Fibroblast of peridontal ligament (primary cell): Measurements from ENCODE around the gene DNAJB9.
"Not testable (repeated sequence)": the region's sequence is repeated elsewhere in the genome, so short reads cannot be mapped to it uniquely, and the experiment has no call there.

ENCODE experiments used
- DNase-seq: peaks from one replicate; pipeline ENCODE4 v3.0.0-alpha.2; 2010; ENCODE audit errors: extremely low read depth

DNAJB9 gene

GRCh38 chr7:108569381-108570145 lies at the start of gene DNAJB9, which contains the start of gene THAP5:
Gene DNAJB9, plus strand, starts transcription at chr7:108569874. Its CDS starts 1,853 bp downstream, at chr7:108571727.
Gene THAP5, minus strand, starts transcription at chr7:108569706. Its CDS starts 137 bp downstream, at chr7:108569569.
- DNase-seq: peak; percentile 99

GRCh38 chr7:108522780-108523179 lies 46.9 kb upstream of the DNAJB9 start:
- no peak for DNase-seq

- peak; percentile 82 for DNase-seq
These were observed 44.2 kb upstream of the DNAJB9 start for GRCh38 chr7:108525327-108525984.

- peak; percentile 99 for DNase-seq
These were observed 43.5 kb upstream of the DNAJB9 start, which contains the start of gene PNPLA8 for GRCh38 chr7:108525985-108526767. Gene PNPLA8, minus strand, starts transcription at chr7:108526135. Its CDS starts 10,644 bp downstream, at chr7:108515491.

GRCh38 chr7:108526768-108527017 lies 43.0 kb upstream of the DNAJB9 start:
- no peak for DNase-seq

GRCh38 chr7:108528183-108528712 lies 41.4 kb upstream of the DNAJB9 start:
- no peak for DNase-seq

GRCh38 chr7:108529341-108529740 lies 40.3 kb upstream of the DNAJB9 start:
- DNase-seq: no peak

GRCh38 chr7:108533712-108534111 lies 36.0 kb upstream of the DNAJB9 start:
- DNase-seq: no peak

- DNase-seq: no peak
These were observed 34.4 kb upstream of the DNAJB9 start for GRCh38 chr7:108535257-108535656.

- no peak for DNase-seq
These were observed 33.9 kb upstream of the DNAJB9 start for GRCh38 chr7:108535744-108536143.

GRCh38 chr7:108537229-108537628 lies 32.4 kb upstream of the DNAJB9 start:
- no peak for DNase-seq

GRCh38 chr7:108538236-108538635 lies 31.4 kb upstream of the DNAJB9 start:
- not testable (repeated sequence) for DNase-seq

- DNase-seq: not testable (repeated sequence)
These were observed 31.0 kb upstream of the DNAJB9 start for GRCh38 chr7:108538685-108539084.

- DNase-seq: no peak
These were observed 28.2 kb upstream of the DNAJB9 start for GRCh38 chr7:108541478-108541877.

- DNase-seq: not testable (repeated sequence)
These were observed 21.4 kb upstream of the DNAJB9 start for GRCh38 chr7:108548141-108548896.

- DNase-seq: not testable (repeated sequence)
These were observed 13.0 kb upstream of the DNAJB9 start for GRCh38 chr7:108556665-108557064.

GRCh38 chr7:108557191-108557590 lies 12.5 kb upstream of the DNAJB9 start:
- DNase-seq: no peak

- DNase-seq: no peak
These were observed 12.1 kb upstream of the DNAJB9 start for GRCh38 chr7:108557617-108558016.

GRCh38 chr7:108559253-108559652 lies 10.4 kb upstream of the DNAJB9 start:
- DNase-seq: no peak

GRCh38 chr7:108561047-108561619 lies 8.5 kb upstream of the DNAJB9 start:
- DNase-seq: peak; percentile 31

- DNase-seq: no peak
These were observed 3.7 kb upstream of the DNAJB9 start for GRCh38 chr7:108565987-108566386.
